ENCODE measurements around the gene CRABP1. TPM values are rescaled to one million over a fixed set of nuclear protein-coding genes. Genes with fewer than 3 reads are reported as not detected.

Gene CRABP1
- total and polyA plus RNA-seq, 10 of the 15 experiments (the other 5 are each of a cell fraction or from before 2014, with no cell fraction given), result 0.21 to 0.41 TPM; not detected in 8

DNA sequence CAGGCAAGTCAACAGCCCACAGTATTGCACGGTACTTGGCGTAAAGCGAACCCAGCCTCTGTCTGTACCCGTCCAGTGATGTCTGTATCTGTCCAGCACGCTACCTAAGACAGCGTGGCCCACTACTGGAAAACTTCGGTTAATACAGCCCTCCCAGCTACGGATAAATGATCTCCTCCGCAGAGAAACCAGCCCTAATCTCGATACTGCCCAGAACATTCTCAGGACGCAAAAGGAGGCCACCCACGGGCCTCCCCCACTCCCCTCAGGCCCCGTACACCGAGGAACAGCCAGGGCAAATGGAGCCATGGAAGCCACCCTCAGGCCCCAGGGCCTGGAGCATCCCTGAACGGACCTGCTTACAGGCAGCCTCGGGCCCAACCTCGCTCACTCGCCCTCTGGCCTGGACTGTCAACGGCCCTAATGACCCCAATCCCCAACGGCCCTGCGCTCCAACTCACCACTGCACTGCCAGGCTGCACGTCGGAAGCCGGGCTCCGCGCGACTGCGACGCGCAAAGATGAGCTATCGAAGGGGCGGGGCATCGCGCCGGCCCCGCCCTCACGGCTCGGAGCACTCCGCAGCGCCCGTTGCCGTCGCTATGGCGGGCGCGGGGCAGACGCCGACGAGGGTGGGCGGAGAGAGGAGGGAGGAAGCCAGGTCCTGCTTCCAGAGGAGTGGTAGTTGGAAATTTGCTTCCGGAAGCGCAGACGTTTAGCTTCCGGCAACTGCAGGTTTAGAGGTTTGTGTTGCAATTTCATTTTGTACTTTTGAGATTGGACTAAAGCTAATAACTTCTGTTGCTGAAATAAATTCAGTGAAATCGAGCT is 40.8 kb upstream of the CRABP1 start, which contains the start of gene SKIC8:
SKIC8 (minus strand) TSS at position 509 of the 830 bp plus-strand sequence. CDS start 3,923 bp downstream, outside the sequence.
- SMC1A ChIA-PET (ENCODE audit: uncharacterized antibody, unreplicated experiment), result interaction anchor here (0.8 to 1.5 kb wide), 10 partner anchors 9 to 331 kb away, joined by 3 to 5 read pairs (median 4); partner anchors contain the start of genes IREB2 and PSMA4
- peaks cover 25% of the 10 kb centered on the region for H3K79me2 ChIP-seq (ENCODE audit: control insufficient read depth, insufficient read depth, low read length)
- WGBS (ENCODE audit: insufficient coverage, insufficient replicate concordance, low lambda C conversion rate, missing lambda C conversion rate), result under 1% methylated on average over 55 of the region's 55 CpGs
- H3K4me1 ChIP-seq (ENCODE audit: control insufficient read depth, insufficient read depth, low read length), result peaks cover 3% of the 10 kb centered on the region
- POLR2A ChIA-PET, result interaction anchor here (0.6 to 1.9 kb wide), 9 partner anchors 18 to 579 kb away, joined by 3 to 12 read pairs (median 3); partner anchors contain the start of genes IREB2 and PSMA4
- ATAC-seq (peak; percentile 91), FAIRE-seq (peak; percentile 7), DNase-seq (ENCODE audit: low read depth, low spot score) (peak; percentile 71)
- peak within 1 kb of the TSS; percentile 84 for H3K4me2 ChIP-seq (ENCODE audit: control insufficient read depth, insufficient read depth)
- peak within 1 kb of the TSS; percentile 95 for H3K4me3 ChIP-seq
- intact Hi-C loops (cut with micrococcal nuclease; ENCODE audit: unreplicated experiment), result no loop called here
- H2AFZ ChIP-seq (ENCODE audit: control insufficient read depth, low read depth, low read length), result peak within 1 kb of the TSS; percentile 91
- RAD21 ChIA-PET (ENCODE audit: unreplicated experiment), result interaction anchor here (0.7 to 1.8 kb wide), 7 partner anchors 95 to 281 kb away, joined by 3 to 6 read pairs (median 3); partner anchors contain the start of genes IREB2 and PSMA4
- in situ Hi-C loops (cut with MboI), result no loop called here
- no peaks in the 10 kb centered on the region for H4K20me1 ChIP-seq (ENCODE audit: control insufficient read depth, insufficient read depth)
- H3K27me3 ChIP-seq (replicated peaks in 1 of 2; ENCODE audit: control insufficient read depth in 2 of 2, insufficient read depth in 2 of 2, low read length in 1 of 2), result no peaks in the 10 kb centered on the region
- CTCF ChIA-PET, result interaction anchor here (0.6 to 2.3 kb wide), 13 partner anchors 9 to 991 kb away, joined by 3 to 6 read pairs (median 4); no protein-coding TSS in a partner anchor
- peaks cover 0 to under 1% of the 10 kb centered on the region in 2 experiments; a peak in 2 of 4 replicates for H3K36me3 ChIP-seq (ENCODE audit: control insufficient read depth in 2 of 2, insufficient read depth in 2 of 2, low read length in 1 of 2)
- H3K9ac ChIP-seq (ENCODE audit: control insufficient read depth, insufficient read depth, low read length), result peak within 1 kb of the TSS; percentile 87
- BruUV-seq (replicated peaks), result TSS peak; percentile 84
- peak within 1 kb of the TSS; percentile 73 for H3K27ac ChIP-seq (ENCODE audit: control insufficient read depth, insufficient read depth)
- H3K9me3 ChIP-seq (replicated peaks; ENCODE audit: control insufficient read depth, insufficient read depth, low read length), result no peaks in the 10 kb centered on the region; the same call in 2 of the 3 replicates
- TF ChIP-seq, protein P1, sequence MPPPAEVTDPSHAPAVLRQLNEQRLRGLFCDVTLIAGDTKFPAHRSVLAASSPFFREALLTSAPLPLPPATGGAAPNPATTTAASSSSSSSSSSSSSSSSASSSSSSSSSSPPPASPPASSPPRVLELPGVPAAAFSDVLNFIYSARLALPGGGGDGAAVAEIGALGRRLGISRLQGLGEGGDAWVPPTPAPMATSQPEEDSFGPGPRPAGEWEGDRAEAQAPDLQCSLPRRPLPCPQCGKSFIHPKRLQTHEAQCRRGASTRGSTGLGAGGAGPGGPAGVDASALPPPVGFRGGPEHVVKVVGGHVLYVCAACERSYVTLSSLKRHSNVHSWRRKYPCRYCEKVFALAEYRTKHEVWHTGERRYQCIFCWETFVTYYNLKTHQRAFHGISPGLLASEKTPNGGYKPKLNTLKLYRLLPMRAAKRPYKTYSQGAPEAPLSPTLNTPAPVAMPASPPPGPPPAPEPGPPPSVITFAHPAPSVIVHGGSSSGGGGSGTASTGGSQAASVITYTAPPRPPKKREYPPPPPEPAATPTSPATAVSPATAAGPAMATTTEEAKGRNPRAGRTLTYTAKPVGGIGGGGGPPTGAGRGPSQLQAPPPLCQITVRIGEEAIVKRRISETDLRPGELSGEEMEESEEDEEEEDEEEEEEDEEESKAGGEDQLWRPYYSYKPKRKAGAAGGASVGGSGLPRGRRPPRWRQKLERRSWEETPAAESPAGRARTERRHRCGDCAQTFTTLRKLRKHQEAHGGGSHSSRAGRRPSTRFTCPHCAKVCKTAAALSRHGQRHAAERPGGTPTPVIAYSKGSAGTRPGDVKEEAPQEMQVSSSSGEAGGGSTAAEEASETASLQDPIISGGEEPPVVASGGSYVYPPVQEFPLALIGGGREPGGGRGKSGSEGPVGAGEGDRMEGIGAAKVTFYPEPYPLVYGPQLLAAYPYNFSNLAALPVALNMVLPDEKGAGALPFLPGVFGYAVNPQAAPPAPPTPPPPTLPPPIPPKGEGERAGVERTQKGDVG (CRISPR knock-in tag; IDR thresholded peaks at IDR 0.05), result no peak
- TF ChIP-seq STAT1 (conservative IDR thresholded peaks at IDR 0.05) (peak; percentile 34; the same call in 1 of the 2 replicates), JUND (IDR thresholded peaks at IDR 0.05; ENCODE audit: low read depth, low read length) (no peak), GATAD2B (conservative IDR thresholded peaks at IDR 0.05; ENCODE audit: low read depth) (no peak; the same call in 1 of the 2 replicates), ESRRA (IDR thresholded peaks at IDR 0.05; ENCODE audit: low read length) (no peak), PAX5 (IDR thresholded peaks at IDR 0.05; ENCODE audit: borderline replicate concordance, low read depth, low read length) (peak; percentile 18; the same call in 1 of the 2 replicates), ZNF24 (IDR thresholded peaks at IDR 0.05) (no peak), RAD51 (IDR thresholded peaks at IDR 0.05) (no peak), HDAC6 (IDR thresholded peaks at IDR 0.05; ENCODE audit: unreplicated experiment) (no peak), ETV6 (conservative IDR thresholded peaks at IDR 0.05 in 1 of 2, IDR thresholded peaks at IDR 0.05 in 1 of 2; ENCODE audit: borderline replicate concordance in 1 of 2, low read depth in 1 of 2) (peak in 1 of 2 experiments; percentile 55; a peak in 2 of 4 replicates), JUNB (IDR thresholded peaks at IDR 0.05) (no peak), MTA2 (IDR thresholded peaks at IDR 0.05; ENCODE audit: low read depth) (no peak), NR2C1 (IDR thresholded peaks at IDR 0.05) (peak; percentile 80)
- TF ChIP-seq, protein P2, sequence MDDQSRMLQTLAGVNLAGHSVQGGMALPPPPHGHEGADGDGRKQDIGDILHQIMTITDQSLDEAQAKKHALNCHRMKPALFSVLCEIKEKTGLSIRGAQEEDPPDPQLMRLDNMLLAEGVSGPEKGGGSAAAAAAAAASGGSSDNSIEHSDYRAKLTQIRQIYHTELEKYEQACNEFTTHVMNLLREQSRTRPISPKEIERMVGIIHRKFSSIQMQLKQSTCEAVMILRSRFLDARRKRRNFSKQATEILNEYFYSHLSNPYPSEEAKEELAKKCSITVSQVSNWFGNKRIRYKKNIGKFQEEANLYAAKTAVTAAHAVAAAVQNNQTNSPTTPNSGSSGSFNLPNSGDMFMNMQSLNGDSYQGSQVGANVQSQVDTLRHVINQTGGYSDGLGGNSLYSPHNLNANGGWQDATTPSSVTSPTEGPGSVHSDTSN (IDR thresholded peaks at IDR 0.05; ENCODE audit: insufficient replicate concordance, low read depth, low read length), result no peak

Measured in GM12878 (cell line).